Esophagus squamous epithelium (tissue), 4 donors: Measurements from ENCODE around the gene TRDMT1.

ENCODE experiments used
- CTCF ChIP-seq, 6 experiments: fragments of 450-650 bp in 4 of 6; fragments of 200-600 bp in 2 of 6; sonication (generic) in 2 of 6; IDR thresholded peaks; one replicate each; pipeline ENCODE4 v1.5.1; 2016 to 2019; ENCODE audit warnings: antibody characterized with exemption in 6 of 6, mild to moderate bottlenecking in 4 of 6, moderate library complexity in 4 of 6
- POLR2A ChIP-seq, 4 donors: fragments of 450-650 bp; IDR thresholded peaks; one replicate each; pipeline ENCODE4 v1.6.1; 2017; ENCODE audit warnings: antibody characterized with exemption in 4 of 4, mild to moderate bottlenecking in 4 of 4, moderate library complexity in 3 of 4

- TF ChIP-seq CTCF (IDR thresholded peaks at IDR 0.05) (no peak), POLR2A (IDR thresholded peaks at IDR 0.05) (no peak)
These were observed 88.9 kb downstream of the TRDMT1 start for GRCh38 chr10:17112566-17112965.
